Adrenal gland (tissue), 5 donors: ENCODE measurements around the gene TESK1.

Source experiments
- CTCF ChIP-seq, 6 experiments: fragments of 450-650 bp in 4 of 6; fragments of 200-600 bp in 2 of 6; sonication (generic) in 1 of 6; IDR thresholded peaks; 1 replicate in 5 of 6; 2 replicates in 1 of 6; pipeline versions ENCODE4 v1.5.1 to v1.8.0; 2016 to 2021; ENCODE audit warnings: antibody characterized with exemption in 6 of 6, mild to moderate bottlenecking in 2 of 6, moderate library complexity in 1 of 6
- POLR2A ChIP-seq, 2 donors: fragments of 450-650 bp; IDR thresholded peaks; one replicate each; pipeline ENCODE4 v1.6.1; 2017; ENCODE audit warnings: antibody characterized with exemption in 2 of 2, mild to moderate bottlenecking in 2 of 2, moderate library complexity in 1 of 2
- donor health status: DM: no; HTN: no; CAD: no.

GRCh38 chr9:35575478-35575877 lies 29.6 kb upstream of the TESK1 start:
- TF ChIP-seq CTCF (IDR thresholded peaks at IDR 0.05), result no peak
- TF ChIP-seq POLR2A (IDR thresholded peaks at IDR 0.05), result no peak
